Parathyroid adenoma (tissue), 2 donors: ENCODE measurements around the gene GJA3.

Source experiments
- H2AFZ ChIP-seq: fragments of 300-600 bp; sonication (generic); one replicate; pipeline ENCODE4 v1.7.0; 2017; ENCODE audit warnings: antibody characterized with exemption, mild to moderate bottlenecking
- H3K27ac ChIP-seq: fragments of 300-600 bp; sonication (generic); one replicate; pipeline ENCODE4 v1.7.0; 2017
- H3K27me3 ChIP-seq: fragments of 300-600 bp; sonication (generic); one replicate; pipeline ENCODE4 v1.7.0; 2017; ENCODE audit warnings: low read length; ENCODE audit not compliant: control insufficient read depth, insufficient read depth
- H3K36me3 ChIP-seq: fragments of 300-600 bp; sonication (generic); one replicate; pipeline ENCODE4 v1.7.0; 2017; ENCODE audit warnings: low read length; ENCODE audit not compliant: control insufficient read depth, insufficient read depth
- H3K4me1 ChIP-seq: fragments of 300-600 bp; sonication (generic); one replicate; pipeline ENCODE4 v1.7.0; 2017; ENCODE audit warnings: control low read depth
- H3K4me2 ChIP-seq: fragments of 300-600 bp; sonication (generic); one replicate; pipeline ENCODE4 v1.7.0; 2017; ENCODE audit warnings: low read length
- H3K4me3 ChIP-seq: fragments of 300-600 bp; sonication (generic); one replicate; pipeline ENCODE4 v1.7.0; 2017; ENCODE audit warnings: low read depth, low read length
- H3K79me2 ChIP-seq: fragments of 300-600 bp; sonication (generic); one replicate; pipeline ENCODE4 v1.7.0; 2017; ENCODE audit warnings: control low read depth
- H3K9ac ChIP-seq: fragments of 300-600 bp; sonication (generic); one replicate; pipeline ENCODE4 v1.7.0; 2017; ENCODE audit warnings: mild to moderate bottlenecking
- H3K9me3 ChIP-seq: fragments of 300-600 bp; sonication (generic); one replicate; pipeline ENCODE4 v1.7.0; 2017; ENCODE audit warnings: low read length; ENCODE audit not compliant: control insufficient read depth
- TF ChIP-seq, protein P1 (sequence below): fragments of 300-600 bp; sonication (generic); IDR thresholded peaks from one replicate; pipeline ENCODE4 v1.7.0; 2017; ENCODE audit warnings: antibody characterized with exemption, mild to moderate bottlenecking
- donor health status: primary hyperparathyroidism.

Gene GJA3

DNA sequence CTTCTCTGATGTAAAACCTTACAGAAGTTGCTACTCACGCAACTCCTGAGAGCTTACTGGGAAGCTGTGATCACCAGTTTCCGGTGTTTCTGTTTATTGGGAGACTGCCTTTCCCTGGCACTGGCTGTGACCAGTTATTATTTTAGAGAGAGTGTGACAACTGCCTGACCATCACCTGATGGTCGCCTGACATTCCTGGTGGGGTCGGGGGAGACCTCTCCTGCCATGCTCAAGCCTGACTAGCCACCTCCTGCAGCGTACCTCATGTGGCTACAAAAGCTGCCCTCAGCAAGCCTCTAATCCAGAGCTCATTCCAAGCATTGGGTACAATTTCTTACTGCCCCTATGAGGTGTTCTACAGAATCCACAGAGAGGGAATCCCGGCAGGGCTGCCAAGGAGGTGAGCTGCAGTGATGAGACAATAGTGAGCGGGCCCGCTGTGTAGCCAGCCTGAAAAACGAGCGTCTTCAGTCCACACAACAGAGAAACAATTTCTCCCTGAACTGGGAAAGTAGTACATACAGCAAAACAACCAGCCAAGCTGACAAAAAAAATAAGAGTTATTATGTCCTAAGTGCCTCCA, 28.7 kb downstream of the GJA3 start:
- TF ChIP-seq, protein P1, sequence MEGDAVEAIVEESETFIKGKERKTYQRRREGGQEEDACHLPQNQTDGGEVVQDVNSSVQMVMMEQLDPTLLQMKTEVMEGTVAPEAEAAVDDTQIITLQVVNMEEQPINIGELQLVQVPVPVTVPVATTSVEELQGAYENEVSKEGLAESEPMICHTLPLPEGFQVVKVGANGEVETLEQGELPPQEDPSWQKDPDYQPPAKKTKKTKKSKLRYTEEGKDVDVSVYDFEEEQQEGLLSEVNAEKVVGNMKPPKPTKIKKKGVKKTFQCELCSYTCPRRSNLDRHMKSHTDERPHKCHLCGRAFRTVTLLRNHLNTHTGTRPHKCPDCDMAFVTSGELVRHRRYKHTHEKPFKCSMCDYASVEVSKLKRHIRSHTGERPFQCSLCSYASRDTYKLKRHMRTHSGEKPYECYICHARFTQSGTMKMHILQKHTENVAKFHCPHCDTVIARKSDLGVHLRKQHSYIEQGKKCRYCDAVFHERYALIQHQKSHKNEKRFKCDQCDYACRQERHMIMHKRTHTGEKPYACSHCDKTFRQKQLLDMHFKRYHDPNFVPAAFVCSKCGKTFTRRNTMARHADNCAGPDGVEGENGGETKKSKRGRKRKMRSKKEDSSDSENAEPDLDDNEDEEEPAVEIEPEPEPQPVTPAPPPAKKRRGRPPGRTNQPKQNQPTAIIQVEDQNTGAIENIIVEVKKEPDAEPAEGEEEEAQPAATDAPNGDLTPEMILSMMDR: no peak
- no peak overlapping the region for H3K4me3 ChIP-seq
- H3K4me2 ChIP-seq: no peak overlapping the region
- no peaks in the 10 kb centered on the region for H3K36me3 ChIP-seq
- H3K27ac ChIP-seq: no peak overlapping the region
- H3K9ac ChIP-seq: no peak overlapping the region
- no peaks in the 10 kb centered on the region for H3K27me3 ChIP-seq
- H3K9me3 ChIP-seq: no peaks in the 10 kb centered on the region
- no peak overlapping the region for H2AFZ ChIP-seq
- H3K4me1 ChIP-seq: no peaks in the 10 kb centered on the region
- no peaks in the 10 kb centered on the region for H3K79me2 ChIP-seq

DNA sequence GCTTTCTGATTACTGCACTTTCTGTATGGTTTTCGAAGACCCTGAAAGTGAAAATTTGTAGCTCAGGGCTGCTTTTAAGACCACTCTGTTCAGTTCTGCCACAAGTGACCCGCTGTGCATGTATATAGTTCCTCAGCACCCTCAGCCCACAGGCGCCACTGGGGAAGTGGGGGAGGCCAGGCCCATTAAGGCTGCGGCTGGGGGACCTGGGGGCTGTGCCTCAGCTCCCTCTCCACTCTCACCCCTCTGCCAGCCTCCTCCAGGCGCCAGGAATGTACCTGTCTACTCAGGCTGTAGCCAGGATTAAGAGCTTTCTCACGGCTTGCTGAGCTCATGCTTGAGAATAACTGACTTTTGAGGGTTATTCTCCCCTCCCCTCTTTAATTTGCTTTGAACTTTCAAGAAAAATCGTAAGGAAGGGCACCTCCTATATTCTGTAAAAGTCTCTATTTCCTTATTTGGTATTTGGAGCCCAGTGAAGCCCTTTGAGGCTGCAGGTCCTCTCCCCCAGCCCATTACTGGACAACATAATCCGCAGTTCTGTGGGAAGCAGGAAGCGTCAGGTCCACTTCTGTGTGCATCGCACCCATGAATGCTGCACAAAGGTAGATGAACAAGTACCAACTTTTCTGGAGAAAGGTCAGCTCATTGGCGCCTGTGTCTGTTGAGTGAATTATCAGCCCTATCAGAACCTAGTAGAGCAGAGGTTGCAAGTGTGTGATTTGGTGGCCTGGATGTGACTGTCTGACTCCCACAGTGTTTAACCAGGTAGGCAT, 29.6 kb downstream of the GJA3 start:
- TF ChIP-seq, protein P1: no peak
- Histone ChIP-seq H3K27me3 (no peaks in the 10 kb centered on the region), H3K9me3 (no peaks in the 10 kb centered on the region)

DNA sequence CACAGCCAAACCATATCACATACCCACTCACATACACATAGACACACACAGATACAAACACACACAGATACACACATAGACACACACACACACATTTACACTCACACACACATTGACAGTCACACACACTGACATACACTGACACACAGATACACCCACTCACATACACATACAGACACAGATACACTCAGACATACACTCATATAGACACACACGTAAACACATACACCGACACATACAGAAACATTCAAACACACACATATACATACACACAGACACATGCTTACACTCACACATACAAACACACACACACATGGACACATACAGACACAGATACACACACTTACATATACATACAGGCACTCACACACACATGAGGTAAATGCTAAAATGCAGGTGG, 30.2 kb downstream of the GJA3 start:
- TF ChIP-seq, protein P1: no peak
- no peak overlapping the region for H3K4me3 ChIP-seq
- H2AFZ ChIP-seq: no peak overlapping the region
- no peak overlapping the region for H3K27ac ChIP-seq
- no peak overlapping the region for H3K9ac ChIP-seq
- no peaks in the 10 kb centered on the region for H3K9me3 ChIP-seq
- H3K4me1 ChIP-seq: no peaks in the 10 kb centered on the region
- H3K27me3 ChIP-seq: no peaks in the 10 kb centered on the region
- H3K79me2 ChIP-seq: no peaks in the 10 kb centered on the region
- no peak overlapping the region for H3K4me2 ChIP-seq
- no peaks in the 10 kb centered on the region for H3K36me3 ChIP-seq

More for the DNA sequence above, 29.6 kb downstream of the GJA3 start:
- H2AFZ ChIP-seq: no peak overlapping the region
- H3K4me2 ChIP-seq: no peak overlapping the region
- H3K9ac ChIP-seq: no peak overlapping the region
- no peaks in the 10 kb centered on the region for H3K79me2 ChIP-seq
- H3K4me1 ChIP-seq: no peaks in the 10 kb centered on the region
- no peak overlapping the region for H3K27ac ChIP-seq
- H3K4me3 ChIP-seq: no peak overlapping the region
- no peaks in the 10 kb centered on the region for H3K36me3 ChIP-seq

DNA sequence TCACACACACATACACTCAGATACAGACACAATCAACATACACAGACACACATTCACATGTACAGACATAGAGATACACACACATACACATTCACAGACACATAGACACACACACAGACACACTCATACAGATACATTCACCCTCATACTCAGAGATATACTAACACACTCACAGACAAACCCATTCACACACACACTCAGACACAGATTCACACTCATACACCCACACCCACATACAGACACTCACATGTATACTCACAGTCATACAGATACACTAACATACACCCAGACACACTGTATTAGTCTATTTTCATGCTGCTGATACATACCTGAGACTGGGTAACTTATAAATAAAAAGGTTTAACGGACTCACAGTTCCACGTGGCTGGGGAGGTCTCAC, 30.8 kb downstream of the GJA3 start:
- TF ChIP-seq, protein P1: no peak
- no peaks in the 10 kb centered on the region for H3K4me1 ChIP-seq
- H3K9ac ChIP-seq: no peak overlapping the region
- H3K27me3 ChIP-seq: no peaks in the 10 kb centered on the region
- no peak overlapping the region for H2AFZ ChIP-seq
- no peak overlapping the region for H3K27ac ChIP-seq
- H3K36me3 ChIP-seq: no peaks in the 10 kb centered on the region
- H3K9me3 ChIP-seq: no peaks in the 10 kb centered on the region
- H3K79me2 ChIP-seq: no peaks in the 10 kb centered on the region
- H3K4me2 ChIP-seq: no peak overlapping the region
- H3K4me3 ChIP-seq: no peak overlapping the region
